MM.1S (cell line): ENCODE measurements around the gene CUZD1.

ENCODE experiments used
- DNase-seq: peaks from one replicate; pipeline ENCODE4 v3.0.0-alpha.2; 2015
- H2AFZ ChIP-seq: fragments of 300-600 bp; sonication (generic); 2 replicates; pipeline ENCODE4 v1.6.0; 2016; ENCODE audit warnings: antibody characterized with exemption, low read length
- H3F3A ChIP-seq: fragments of 300-600 bp; sonication (generic); 2 replicates; pipeline ENCODE4 v1.6.1; 2016; ENCODE audit warnings: mild to moderate bottlenecking, antibody characterized with exemption, low read length, moderate library complexity, mixed read lengths; ENCODE audit not compliant: insufficient read depth
- H3K27ac ChIP-seq: fragments of 300-600 bp; sonication (generic); 2 replicates; pipeline ENCODE4 v1.5.1; 2016; ENCODE audit warnings: mild to moderate bottlenecking, low read length
- H3K27me3 ChIP-seq: fragments of 300-600 bp; sonication (generic); replicated peaks from 2 replicates; pipeline ENCODE4 v1.6.0; 2016; ENCODE audit warnings: low read length; ENCODE audit not compliant: insufficient read depth
- H3K36me3 ChIP-seq: fragments of 300-600 bp; sonication (generic); replicated peaks from 2 replicates; pipeline ENCODE4 v1.6.1; 2016; ENCODE audit warnings: mild to moderate bottlenecking, low read length, mixed read lengths; ENCODE audit not compliant: insufficient read depth
- H3K4me1 ChIP-seq: fragments of 300-600 bp; sonication (generic); 2 replicates; pipeline ENCODE4 v1.6.1; 2016; ENCODE audit warnings: low read length, mixed read lengths
- H3K4me2 ChIP-seq: fragments of 300-600 bp; sonication (generic); 2 replicates; pipeline ENCODE4 v1.6.0; 2016; ENCODE audit warnings: low read depth, low read length
- H3K4me3 ChIP-seq: fragments of 300-600 bp; sonication (generic); 2 replicates; pipeline ENCODE4 v1.5.1; 2016; ENCODE audit warnings: low read length, mixed read lengths
- H3K79me2 ChIP-seq: fragments of 300-600 bp; sonication (generic); 2 replicates; pipeline ENCODE4 v1.6.1; 2016; ENCODE audit warnings: mixed run types, low read length, mixed read lengths
- H3K9ac ChIP-seq: fragments of 300-600 bp; sonication (generic); 2 replicates; pipeline ENCODE4 v1.6.1; 2016; ENCODE audit warnings: low read length, mixed read lengths
- H3K9me2 ChIP-seq: fragments of 300-600 bp; sonication (generic); replicated peaks from 2 replicates; pipeline ENCODE4 v1.6.1; 2016; ENCODE audit warnings: mild to moderate bottlenecking, low read length, mixed read lengths; ENCODE audit not compliant: insufficient read depth
- H3K9me3 ChIP-seq: fragments of 300-600 bp; sonication (generic); replicated peaks from 2 replicates; pipeline ENCODE4 v1.6.1; 2016; ENCODE audit warnings: mild to moderate bottlenecking, low read length, mixed read lengths; ENCODE audit not compliant: insufficient read depth
- H4K20me1 ChIP-seq: fragments of 300-600 bp; sonication (generic); 2 replicates; pipeline ENCODE4 v1.6.1; 2016; ENCODE audit warnings: mild to moderate bottlenecking, low read length, moderate library complexity, mixed read lengths; ENCODE audit not compliant: insufficient read depth
- EZH2 ChIP-seq: fragments of 300-600 bp; sonication (generic); optimal IDR thresholded peaks from 2 replicates; pipeline ENCODE3; 2017; ENCODE audit warnings: low read depth, mild to moderate bottlenecking, antibody characterized with exemption, low read length, mixed read lengths
- EZH2phosphoT487 ChIP-seq: fragments of 300-600 bp; sonication (generic); IDR thresholded peaks from 2 replicates; pipeline ENCODE4 v1.6.1; 2018; ENCODE audit warnings: antibody characterized with exemption, low read length
- TF ChIP-seq, protein P1 (sequence below): fragments of 300-600 bp; sonication (generic); IDR thresholded peaks from 2 replicates; pipeline ENCODE4 v1.5.1; 2016; ENCODE audit warnings: antibody characterized with exemption, low read length, mixed read lengths

CUZD1 gene

GRCh38 chr10:122821808-122822207 lies 23.8 kb downstream of the CUZD1 start:
- no peak overlapping the region for H3K27ac ChIP-seq
- no peak overlapping the region for H2AFZ ChIP-seq
- H3F3A ChIP-seq = no peaks in the 10 kb centered on the region
- H3K4me2 ChIP-seq = no peak overlapping the region
- H3K4me3 ChIP-seq = no peak overlapping the region
- H3K36me3 ChIP-seq = no peaks in the 10 kb centered on the region
- no peaks in the 10 kb centered on the region for H3K9me2 ChIP-seq
- TF ChIP-seq, protein P1, sequence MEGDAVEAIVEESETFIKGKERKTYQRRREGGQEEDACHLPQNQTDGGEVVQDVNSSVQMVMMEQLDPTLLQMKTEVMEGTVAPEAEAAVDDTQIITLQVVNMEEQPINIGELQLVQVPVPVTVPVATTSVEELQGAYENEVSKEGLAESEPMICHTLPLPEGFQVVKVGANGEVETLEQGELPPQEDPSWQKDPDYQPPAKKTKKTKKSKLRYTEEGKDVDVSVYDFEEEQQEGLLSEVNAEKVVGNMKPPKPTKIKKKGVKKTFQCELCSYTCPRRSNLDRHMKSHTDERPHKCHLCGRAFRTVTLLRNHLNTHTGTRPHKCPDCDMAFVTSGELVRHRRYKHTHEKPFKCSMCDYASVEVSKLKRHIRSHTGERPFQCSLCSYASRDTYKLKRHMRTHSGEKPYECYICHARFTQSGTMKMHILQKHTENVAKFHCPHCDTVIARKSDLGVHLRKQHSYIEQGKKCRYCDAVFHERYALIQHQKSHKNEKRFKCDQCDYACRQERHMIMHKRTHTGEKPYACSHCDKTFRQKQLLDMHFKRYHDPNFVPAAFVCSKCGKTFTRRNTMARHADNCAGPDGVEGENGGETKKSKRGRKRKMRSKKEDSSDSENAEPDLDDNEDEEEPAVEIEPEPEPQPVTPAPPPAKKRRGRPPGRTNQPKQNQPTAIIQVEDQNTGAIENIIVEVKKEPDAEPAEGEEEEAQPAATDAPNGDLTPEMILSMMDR = no peak
- TF ChIP-seq EZH2 (no peak), EZH2phosphoT487 (no peak)
- no peaks in the 10 kb centered on the region for H3K79me2 ChIP-seq
- no peaks in the 10 kb centered on the region for H4K20me1 ChIP-seq
- no peak for DNase-seq
- H3K4me1 ChIP-seq = no peaks in the 10 kb centered on the region
- H3K9ac ChIP-seq = no peak overlapping the region
- no peaks in the 10 kb centered on the region for H3K9me3 ChIP-seq
- no peaks in the 10 kb centered on the region for H3K27me3 ChIP-seq

GRCh38 chr10:122815458-122815857 lies 30.2 kb downstream of the CUZD1 start:
- Histone ChIP-seq H2AFZ (no peak overlapping the region), H3K9me2 (no peaks in the 10 kb centered on the region), H3K4me2 (no peak overlapping the region), H3K79me2 (no peaks in the 10 kb centered on the region), H3K9me3 (no peaks in the 10 kb centered on the region), H3F3A (no peaks in the 10 kb centered on the region), H3K36me3 (no peaks in the 10 kb centered on the region), H3K27ac (no peak overlapping the region), H4K20me1 (no peaks in the 10 kb centered on the region), H3K4me1 (no peaks in the 10 kb centered on the region), H3K9ac (no peak overlapping the region), H3K27me3 (no peaks in the 10 kb centered on the region), H3K4me3 (no peak overlapping the region)
- DNase-seq = no peak
- no peak for TF ChIP-seq EZH2phosphoT487
- TF ChIP-seq, protein P1 = no peak
- TF ChIP-seq EZH2 = no peak

GRCh38 chr10:122814493-122814892 lies 31.2 kb downstream of the CUZD1 start:
- no peak overlapping the region for H3K4me3 ChIP-seq
- H3K27me3 ChIP-seq = no peaks in the 10 kb centered on the region
- no peaks in the 10 kb centered on the region for H3K79me2 ChIP-seq
- no peaks in the 10 kb centered on the region for H3K4me1 ChIP-seq
- H3K27ac ChIP-seq = no peak overlapping the region
- H2AFZ ChIP-seq = no peak overlapping the region
- no peaks in the 10 kb centered on the region for H4K20me1 ChIP-seq
- no peak for DNase-seq
- no peaks in the 10 kb centered on the region for H3K9me3 ChIP-seq
- no peak overlapping the region for H3K4me2 ChIP-seq
- H3K9ac ChIP-seq = no peak overlapping the region
- H3F3A ChIP-seq = no peaks in the 10 kb centered on the region
- TF ChIP-seq EZH2 (no peak), EZH2phosphoT487 (no peak)
- TF ChIP-seq, protein P1 = no peak
- H3K36me3 ChIP-seq = no peaks in the 10 kb centered on the region
- H3K9me2 ChIP-seq = no peaks in the 10 kb centered on the region
